ENCODE results near the gene GREB1L. TPM values are rescaled to one million over a fixed set of nuclear protein-coding genes. Genes with fewer than 3 reads are reported as not detected.
A peak's percentile ranks its signal among the peaks of the same experiment; 100 is the strongest.

Gene GREB1L
- polyA plus RNA-seq, 1 donor, result 1.8 TPM

DNA sequence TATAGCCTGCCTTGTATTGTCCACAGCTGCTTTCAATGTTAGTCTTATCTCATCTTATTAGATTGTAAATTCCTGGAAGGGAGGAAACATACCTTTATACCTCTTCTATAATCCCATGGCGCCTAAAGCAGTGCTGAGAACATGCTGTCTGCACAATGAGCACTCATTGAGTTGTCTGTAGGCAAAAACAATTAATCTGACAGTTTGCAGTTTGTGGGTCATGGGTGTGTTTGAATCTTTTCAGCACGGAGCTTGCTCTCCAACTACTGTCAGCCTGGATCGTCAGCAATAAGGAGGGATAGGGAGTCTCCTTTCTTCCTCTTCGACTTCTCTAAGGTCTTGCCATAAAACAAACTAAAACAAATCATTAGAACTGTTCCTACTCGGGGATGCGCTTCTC lies 26.5 kb upstream of the GREB1L start:
- H3K4me3 ChIP-seq (ENCODE audit: low read length), result no peak overlapping the region
- H3K27me3 ChIP-seq (ENCODE audit: control insufficient read depth, insufficient read depth, low read length), result no peaks in the 10 kb centered on the region
- DNase-seq, result peak in 1 of 2 donors; percentile 10
- no peak overlapping the region for H3K27ac ChIP-seq (ENCODE audit: low read length)
- 44% methylated on average over 2 of the region's 6 CpGs for WGBS (ENCODE audit: insufficient coverage, low lambda C conversion rate)
- no peaks in the 10 kb centered on the region for H3K36me3 ChIP-seq (ENCODE audit: control insufficient read depth, insufficient read depth, low read length)
- peaks cover 3% of the 10 kb centered on the region for H3K4me1 ChIP-seq (ENCODE audit: control insufficient read depth, insufficient read depth, low read length)
- H3K9me3 ChIP-seq (ENCODE audit: control insufficient read depth, low read depth, low read length), result peaks cover 2% of the 10 kb centered on the region

DNA sequence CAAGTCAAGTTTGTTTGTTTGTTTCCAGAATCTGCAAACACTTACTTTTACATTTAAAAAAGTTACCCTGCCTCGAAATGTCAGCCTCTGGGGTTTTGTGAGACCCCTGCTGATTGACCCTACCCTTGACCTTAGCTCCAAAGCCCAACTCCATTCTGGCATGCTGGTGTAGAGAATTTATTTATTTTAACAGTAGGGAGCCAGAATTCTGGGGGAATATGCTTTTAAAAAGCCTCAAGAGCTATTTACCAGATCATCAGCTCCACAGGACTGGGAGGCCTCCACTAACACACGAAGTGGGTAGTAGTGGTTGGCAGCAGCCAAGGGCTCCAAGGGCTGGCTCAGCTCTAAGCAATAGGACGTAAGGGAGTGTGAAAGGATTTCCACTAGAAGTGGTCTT lies 23.2 kb upstream of the GREB1L start:
- no CpG with 5 or more reads among the region's 3 CpGs for WGBS (ENCODE audit: insufficient coverage, low lambda C conversion rate)
- H3K36me3 ChIP-seq (ENCODE audit: control insufficient read depth, insufficient read depth, low read length), result no peaks in the 10 kb centered on the region
- no peaks in the 10 kb centered on the region for H3K27me3 ChIP-seq (ENCODE audit: control insufficient read depth, insufficient read depth, low read length)
- DNase-seq, result no peak
- no peak overlapping the region for H3K4me3 ChIP-seq (ENCODE audit: low read length)
- no peak overlapping the region for H3K27ac ChIP-seq (ENCODE audit: low read length)
- H3K4me1 ChIP-seq (ENCODE audit: control insufficient read depth, insufficient read depth, low read length), result peaks cover 3% of the 10 kb centered on the region
- no peaks in the 10 kb centered on the region for H3K9me3 ChIP-seq (ENCODE audit: control insufficient read depth, low read depth, low read length)

DNA sequence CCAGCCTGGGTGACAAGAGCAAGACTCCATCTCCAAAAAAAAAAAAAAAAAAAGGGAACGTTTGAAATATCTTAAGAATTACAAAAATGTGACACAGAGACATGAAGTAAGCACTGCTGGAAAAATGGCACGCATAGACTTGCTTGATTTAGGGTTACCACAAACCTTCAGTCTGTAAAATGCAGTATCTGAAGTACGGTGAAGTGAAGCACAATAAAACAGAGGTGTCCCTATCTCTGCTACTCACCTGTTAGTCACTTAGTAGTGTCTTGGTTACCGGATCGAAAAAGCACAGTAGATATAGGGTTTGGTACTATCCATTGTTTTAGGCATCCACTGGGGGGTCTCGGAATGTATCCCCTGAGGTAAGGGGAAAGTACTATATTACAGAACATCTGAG lies 11.6 kb upstream of the GREB1L start:
- H3K4me3 ChIP-seq (ENCODE audit: low read length), result no peak overlapping the region
- no peak overlapping the region for H3K27ac ChIP-seq (ENCODE audit: low read length)
- no peak for DNase-seq
- H3K4me1 ChIP-seq (ENCODE audit: control insufficient read depth, insufficient read depth, low read length), result no peaks in the 10 kb centered on the region
- H3K27me3 ChIP-seq (ENCODE audit: control insufficient read depth, insufficient read depth, low read length), result no peaks in the 10 kb centered on the region
- H3K9me3 ChIP-seq (ENCODE audit: control insufficient read depth, low read depth, low read length), result no peaks in the 10 kb centered on the region
- WGBS (ENCODE audit: insufficient coverage, low lambda C conversion rate), result 0% methylated on average over 1 of the region's 6 CpGs
- H3K36me3 ChIP-seq (ENCODE audit: control insufficient read depth, insufficient read depth, low read length), result no peaks in the 10 kb centered on the region

DNA sequence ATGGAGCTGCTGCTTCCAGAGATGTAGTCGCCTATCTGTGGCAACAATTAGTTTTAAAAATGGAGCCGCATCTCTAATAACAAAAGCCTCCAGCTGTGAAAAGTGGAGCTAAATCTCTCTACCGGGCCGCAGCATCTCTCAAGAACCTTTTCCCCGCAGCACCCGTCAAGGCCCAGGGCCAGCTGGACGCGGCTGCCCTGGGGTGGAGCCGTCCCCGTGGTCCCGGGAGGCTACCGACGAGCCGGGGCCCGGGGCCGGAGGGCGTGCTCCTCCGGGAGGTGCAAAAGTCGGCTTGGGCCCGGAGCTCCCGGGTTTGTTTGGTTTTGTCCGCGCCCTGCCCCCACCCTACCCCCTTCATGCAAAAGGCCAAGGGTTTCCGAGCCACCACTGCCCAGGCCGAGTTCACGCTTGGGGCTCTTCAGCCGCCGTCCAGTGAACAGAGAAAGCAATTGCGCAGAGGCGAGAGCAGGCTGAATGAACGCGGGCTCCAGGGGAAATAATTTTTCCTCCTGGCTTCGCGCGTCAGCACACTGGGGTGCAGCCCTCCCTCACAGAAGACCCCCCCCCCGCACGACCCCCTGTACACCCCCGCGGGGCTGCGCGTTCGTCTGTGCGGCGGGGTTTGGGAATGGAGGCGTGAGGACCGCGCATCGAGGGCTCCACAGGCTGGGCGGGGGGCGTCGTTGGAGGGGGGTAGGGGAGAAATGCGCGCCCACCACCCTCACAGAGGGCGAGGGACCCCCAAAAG lies 557 bp upstream of the GREB1L start:
- no peaks in the 10 kb centered on the region for H3K36me3 ChIP-seq (ENCODE audit: control insufficient read depth, insufficient read depth, low read length)
- H3K27me3 ChIP-seq (ENCODE audit: control insufficient read depth, insufficient read depth, low read length), result peaks cover 31% of the 10 kb centered on the region
- H3K4me3 ChIP-seq (ENCODE audit: low read length), result peak overlapping the region; percentile 37
- H3K27ac ChIP-seq (ENCODE audit: low read length), result no peak overlapping the region
- peak in 1 of 2 donors; percentile 36 for DNase-seq
- no CpG with 5 or more reads among the region's 54 CpGs for WGBS (ENCODE audit: insufficient coverage, low lambda C conversion rate)
- peaks cover 3% of the 10 kb centered on the region for H3K4me1 ChIP-seq (ENCODE audit: control insufficient read depth, insufficient read depth, low read length)
- H3K9me3 ChIP-seq (ENCODE audit: control insufficient read depth, low read depth, low read length), result no peaks in the 10 kb centered on the region

DNA sequence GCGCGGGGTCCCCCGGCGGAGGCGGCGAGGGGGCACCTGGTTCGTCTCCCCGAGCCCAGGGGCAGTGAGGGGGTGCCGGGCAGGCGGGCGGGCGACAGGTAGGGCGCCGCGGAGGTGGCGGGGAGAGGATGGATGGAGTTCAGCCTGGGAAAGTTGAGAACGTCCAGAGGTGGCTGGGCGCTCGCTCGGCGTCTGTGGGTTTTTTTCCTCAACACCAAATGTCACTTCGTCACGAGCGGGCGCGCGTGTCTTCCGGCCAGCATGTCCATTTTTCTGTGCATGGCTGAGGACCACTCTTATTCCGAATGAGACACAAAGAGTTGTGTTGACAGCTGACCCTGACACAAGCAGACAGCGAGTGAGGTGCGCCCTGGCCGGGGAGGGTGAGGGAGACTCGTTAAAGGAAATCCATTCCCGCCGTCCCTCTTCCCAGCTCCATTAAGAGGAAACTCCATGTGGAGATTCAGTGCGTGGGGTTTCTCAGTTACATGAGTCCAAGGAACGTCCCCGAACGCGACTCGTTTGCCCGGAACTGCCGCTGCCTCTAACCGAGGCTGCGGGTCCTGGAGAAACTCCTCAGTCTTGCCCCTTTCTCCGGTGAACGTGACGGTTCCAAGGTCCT lies 859 bp downstream of the GREB1L start:
- H3K4me3 ChIP-seq (ENCODE audit: low read length), result peak overlapping the region; percentile 45
- peak in 1 of 2 donors; percentile 66 for DNase-seq
- peaks cover 3% of the 10 kb centered on the region for H3K4me1 ChIP-seq (ENCODE audit: control insufficient read depth, insufficient read depth, low read length)
- no peak overlapping the region for H3K27ac ChIP-seq (ENCODE audit: low read length)
- no CpG with 5 or more reads among the region's 48 CpGs for WGBS (ENCODE audit: insufficient coverage, low lambda C conversion rate)
- H3K9me3 ChIP-seq (ENCODE audit: control insufficient read depth, low read depth, low read length), result no peaks in the 10 kb centered on the region
- H3K36me3 ChIP-seq (ENCODE audit: control insufficient read depth, insufficient read depth, low read length), result no peaks in the 10 kb centered on the region
- H3K27me3 ChIP-seq (ENCODE audit: control insufficient read depth, insufficient read depth, low read length), result peaks cover 31% of the 10 kb centered on the region

DNA sequence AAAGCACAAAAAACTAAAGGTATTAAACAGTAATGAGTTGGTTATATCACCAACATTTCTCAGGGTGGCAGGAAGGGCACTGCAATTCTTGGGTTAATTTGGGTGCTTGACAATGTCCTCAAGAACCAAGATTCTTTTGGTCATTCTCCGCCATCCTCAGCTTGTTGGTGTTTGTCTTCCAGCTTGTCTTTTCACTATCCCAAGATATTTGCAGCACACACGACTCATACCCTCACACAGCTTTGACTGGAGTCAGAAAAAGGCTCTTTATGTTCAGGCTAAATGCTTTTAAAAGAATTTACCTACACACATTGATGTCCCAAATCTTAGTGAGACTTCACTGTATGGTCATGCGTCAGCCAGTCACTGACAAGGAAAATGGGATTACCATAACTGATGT lies 12.5 kb downstream of the GREB1L start:
- 100% methylated on average over 1 of the region's 3 CpGs for WGBS (ENCODE audit: insufficient coverage, low lambda C conversion rate)
- no peaks in the 10 kb centered on the region for H3K27me3 ChIP-seq (ENCODE audit: control insufficient read depth, insufficient read depth, low read length)
- no peaks in the 10 kb centered on the region for H3K36me3 ChIP-seq (ENCODE audit: control insufficient read depth, insufficient read depth, low read length)
- no peaks in the 10 kb centered on the region for H3K9me3 ChIP-seq (ENCODE audit: control insufficient read depth, low read depth, low read length)
- H3K4me1 ChIP-seq (ENCODE audit: control insufficient read depth, insufficient read depth, low read length), result no peaks in the 10 kb centered on the region
- no peak for DNase-seq
- H3K4me3 ChIP-seq (ENCODE audit: low read length), result no peak overlapping the region
- no peak overlapping the region for H3K27ac ChIP-seq (ENCODE audit: low read length)

DNA sequence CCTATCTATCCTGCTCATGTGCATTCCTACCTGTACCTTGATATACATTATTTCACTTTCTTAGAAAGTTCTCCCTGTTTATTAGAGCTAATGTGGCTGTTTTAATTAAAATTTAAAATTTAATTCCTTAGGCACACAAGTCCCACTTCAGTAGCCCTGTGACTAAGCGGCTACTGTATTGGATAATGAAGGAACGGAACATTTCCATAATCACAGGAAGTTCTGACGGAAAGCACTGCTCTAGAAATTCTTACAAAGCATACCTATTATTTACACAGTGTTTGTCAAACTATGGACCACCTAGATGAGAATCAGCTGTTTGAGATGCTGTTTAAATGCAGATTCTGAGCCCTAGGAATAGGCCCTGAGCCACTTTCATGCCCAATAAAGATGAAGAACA lies 13.2 kb downstream of the GREB1L start:
- Histone ChIP-seq H3K36me3 (ENCODE audit: control insufficient read depth, insufficient read depth, low read length) (no peaks in the 10 kb centered on the region), H3K9me3 (ENCODE audit: control insufficient read depth, low read depth, low read length) (no peaks in the 10 kb centered on the region), H3K27me3 (ENCODE audit: control insufficient read depth, insufficient read depth, low read length) (no peaks in the 10 kb centered on the region), H3K4me1 (ENCODE audit: control insufficient read depth, insufficient read depth, low read length) (no peaks in the 10 kb centered on the region), H3K4me3 (ENCODE audit: low read length) (no peak overlapping the region), H3K27ac (ENCODE audit: low read length) (no peak overlapping the region)
- no peak for DNase-seq
- WGBS (ENCODE audit: insufficient coverage, low lambda C conversion rate), result no CpG with 5 or more reads among the region's 3 CpGs

DNA sequence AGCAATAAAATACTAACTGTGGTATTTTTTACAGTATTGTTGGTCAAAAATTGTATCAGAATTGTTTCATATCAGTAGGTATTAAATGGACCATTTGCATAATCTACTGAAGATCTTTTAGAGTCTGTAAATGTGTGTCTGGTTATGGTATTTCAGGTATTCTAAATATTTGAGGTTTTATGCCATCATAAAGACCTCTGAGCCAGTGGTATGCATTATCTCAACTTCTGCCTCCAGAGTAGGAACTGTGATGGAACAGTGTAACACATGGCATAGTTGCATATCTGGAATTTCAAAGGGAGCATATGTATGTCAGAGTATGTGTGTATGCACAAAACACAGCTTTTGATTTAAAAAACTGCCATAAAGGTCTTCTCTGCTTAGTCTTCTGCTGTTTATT lies 15.4 kb downstream of the GREB1L start:
- H3K4me1 ChIP-seq (ENCODE audit: control insufficient read depth, insufficient read depth, low read length), result no peaks in the 10 kb centered on the region
- no peak overlapping the region for H3K4me3 ChIP-seq (ENCODE audit: low read length)
- H3K27ac ChIP-seq (ENCODE audit: low read length), result no peak overlapping the region
- no peaks in the 10 kb centered on the region for H3K9me3 ChIP-seq (ENCODE audit: control insufficient read depth, low read depth, low read length)
- no peaks in the 10 kb centered on the region for H3K36me3 ChIP-seq (ENCODE audit: control insufficient read depth, insufficient read depth, low read length)
- no peaks in the 10 kb centered on the region for H3K27me3 ChIP-seq (ENCODE audit: control insufficient read depth, insufficient read depth, low read length)
- DNase-seq, result no peak

DNA sequence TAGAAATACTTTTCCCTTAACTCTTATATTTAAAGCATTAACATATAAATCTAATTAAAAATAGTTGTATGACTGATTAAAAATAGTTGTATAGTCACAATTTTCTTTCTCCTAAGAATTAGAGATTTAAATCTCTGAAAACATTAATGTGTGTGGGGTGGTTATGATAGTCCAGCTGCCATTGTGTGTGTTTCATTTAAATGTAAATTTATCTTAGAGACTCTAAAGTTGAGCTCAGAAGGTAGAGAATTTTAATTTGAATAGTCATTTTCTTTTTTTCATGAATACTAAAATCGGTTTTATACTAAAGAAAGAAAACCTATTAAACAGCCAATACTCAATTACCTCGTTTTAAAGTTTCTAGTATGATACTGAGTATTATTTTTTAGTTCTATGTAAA lies 18.6 kb downstream of the GREB1L start:
- peaks cover 6% of the 10 kb centered on the region for H3K4me1 ChIP-seq (ENCODE audit: control insufficient read depth, insufficient read depth, low read length)
- no peak overlapping the region for H3K27ac ChIP-seq (ENCODE audit: low read length)
- no peaks in the 10 kb centered on the region for H3K9me3 ChIP-seq (ENCODE audit: control insufficient read depth, low read depth, low read length)
- no peaks in the 10 kb centered on the region for H3K36me3 ChIP-seq (ENCODE audit: control insufficient read depth, insufficient read depth, low read length)
- 86% methylated on average over 2 of the region's 2 CpGs for WGBS (ENCODE audit: insufficient coverage, low lambda C conversion rate)
- no peaks in the 10 kb centered on the region for H3K27me3 ChIP-seq (ENCODE audit: control insufficient read depth, insufficient read depth, low read length)
- no peak overlapping the region for H3K4me3 ChIP-seq (ENCODE audit: low read length)
- no peak for DNase-seq

DNA sequence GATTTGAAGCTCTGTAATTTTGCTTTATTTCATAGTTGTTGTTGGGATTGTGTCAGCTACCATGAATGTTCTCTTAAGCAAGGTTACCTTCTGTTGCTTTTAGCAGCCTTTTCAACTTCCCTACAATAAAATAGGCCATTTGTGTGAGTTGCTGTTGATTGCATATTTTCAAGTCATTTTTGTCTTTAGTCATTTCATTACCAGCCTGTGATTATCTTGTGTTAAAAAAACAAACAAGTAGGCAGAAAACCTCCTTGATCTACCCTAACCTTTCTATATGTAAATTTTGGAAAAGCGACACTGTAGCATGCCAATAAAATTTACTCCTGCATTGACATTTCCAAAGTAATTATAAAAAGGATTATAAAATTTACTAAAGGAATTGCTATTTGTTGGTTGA lies 19.3 kb downstream of the GREB1L start:
- Histone ChIP-seq H3K27ac (ENCODE audit: low read length) (no peak overlapping the region), H3K4me3 (ENCODE audit: low read length) (no peak overlapping the region), H3K27me3 (ENCODE audit: control insufficient read depth, insufficient read depth, low read length) (no peaks in the 10 kb centered on the region), H3K36me3 (ENCODE audit: control insufficient read depth, insufficient read depth, low read length) (no peaks in the 10 kb centered on the region), H3K9me3 (ENCODE audit: control insufficient read depth, low read depth, low read length) (no peaks in the 10 kb centered on the region), H3K4me1 (ENCODE audit: control insufficient read depth, insufficient read depth, low read length) (peaks cover 8% of the 10 kb centered on the region)
- 100% methylated on average over 1 of the region's 1 CpG for WGBS (ENCODE audit: insufficient coverage, low lambda C conversion rate)
- DNase-seq, result no peak

DNA sequence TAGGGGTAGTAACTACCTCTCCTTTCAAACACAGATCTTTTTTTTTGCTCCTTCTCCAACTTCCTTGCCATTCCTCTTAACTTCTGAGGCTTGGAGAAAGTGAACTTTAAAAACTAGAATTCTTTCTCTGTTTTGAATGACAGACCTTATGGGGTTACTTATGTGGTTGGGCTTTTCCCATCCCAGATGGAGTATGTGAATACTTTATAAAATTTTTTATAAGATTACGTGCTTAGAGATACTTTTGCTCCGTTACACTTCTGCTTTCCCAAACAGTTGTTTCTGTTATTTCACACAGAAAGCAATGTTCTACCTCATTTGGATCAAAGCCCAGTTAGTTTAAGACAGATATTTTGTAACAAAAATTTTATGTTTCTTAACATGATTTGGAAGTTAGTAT lies 20.2 kb downstream of the GREB1L start:
- no peaks in the 10 kb centered on the region for H3K27me3 ChIP-seq (ENCODE audit: control insufficient read depth, insufficient read depth, low read length)
- no peak overlapping the region for H3K4me3 ChIP-seq (ENCODE audit: low read length)
- no peaks in the 10 kb centered on the region for H3K36me3 ChIP-seq (ENCODE audit: control insufficient read depth, insufficient read depth, low read length)
- H3K9me3 ChIP-seq (ENCODE audit: control insufficient read depth, low read depth, low read length), result no peaks in the 10 kb centered on the region
- no peak overlapping the region for H3K27ac ChIP-seq (ENCODE audit: low read length)
- DNase-seq, result no peak
- H3K4me1 ChIP-seq (ENCODE audit: control insufficient read depth, insufficient read depth, low read length), result peaks cover 8% of the 10 kb centered on the region
- WGBS (ENCODE audit: insufficient coverage, low lambda C conversion rate), result 68% methylated on average over 2 of the region's 2 CpGs

All from large intestine (tissue), 3 donors.